GM12892 (cell line): ENCODE data around the gene CCL22.

Experiments
- POLR2A ChIP-seq: IDR thresholded peaks from 2 replicates; pipeline ENCODE4 v1.6.1; 2011; ENCODE audit warnings: low read depth, low read length, control low read depth
- TAF1 ChIP-seq: IDR thresholded peaks from 2 replicates; pipeline ENCODE4 v1.6.1; 2011; ENCODE audit warnings: low read depth, mild to moderate bottlenecking, control low read depth, low read length, borderline replicate concordance

GRCh38 chr16:57331355-57331754, 27.2 kb upstream of the CCL22 start:
- TF ChIP-seq TAF1 = no peak
- TF ChIP-seq POLR2A = no peak
